ENCODE measurements around the gene PHYKPL. TPM values are rescaled to one million over a fixed set of nuclear protein-coding genes. Genes with fewer than 3 reads are reported as not detected.

The PHYKPL gene
- polyA plus RNA-seq, 6 donors from 2014 or later, result 42.4 to 72.9 (median 53.3) TPM

- Mint-ChIP-seq H3K9me3 (no peaks in the 10 kb centered on the region), H3K4me3 (no peak overlapping the region), H3K4me1 (peaks cover 0 to 3% (median 0%) of the 10 kb centered on the region in 3 donors), H3K27me3 (no peaks in the 10 kb centered on the region), H3K36me3 (no peaks in the 10 kb centered on the region), H3K27ac (no peak overlapping the region)
- no peak for ATAC-seq (ENCODE audit: low read depth in 2 of 2)
- no peak for DNase-seq
Measured at GRCh38 chr5:178170455-178170854, 62.1 kb downstream of the PHYKPL start.

- no peaks in the 10 kb centered on the region for H3K36me3 Mint-ChIP-seq
- H3K27ac Mint-ChIP-seq, result no peak overlapping the region
- H3K27me3 Mint-ChIP-seq, result peaks cover 0 to 14% (median 11%) of the 10 kb centered on the region in 3 donors
- H3K4me1 Mint-ChIP-seq, result peaks cover 8 to 14% (median 12%) of the 10 kb centered on the region in 3 donors
- no peak overlapping the region for H3K4me3 Mint-ChIP-seq
- DNase-seq, result no peak
- ATAC-seq (ENCODE audit: low read depth in 2 of 2), result no peak
- no peaks in the 10 kb centered on the region for H3K9me3 Mint-ChIP-seq
Measured at GRCh38 chr5:178165581-178165980, 67.0 kb downstream of the PHYKPL start.

- Mint-ChIP-seq H3K9me3 (no peaks in the 10 kb centered on the region), H3K27me3 (peaks cover 0 to 14% (median 11%) of the 10 kb centered on the region in 3 donors), H3K36me3 (no peaks in the 10 kb centered on the region), H3K4me3 (peak overlapping the region in 6 of 8 donors; percentile 36 to 81 (median 72)), H3K4me1 (peaks cover 8 to 14% (median 12%) of the 10 kb centered on the region in 3 donors), H3K27ac (peak overlapping the region; percentile 47 to 74 (median 68))
- DNase-seq, result peak; percentile 88
- ATAC-seq (ENCODE audit: low read depth in 2 of 2), result peak; percentile 99
Measured at GRCh38 chr5:178163772-178164735, 68.5 kb downstream of the PHYKPL start.

DNA sequence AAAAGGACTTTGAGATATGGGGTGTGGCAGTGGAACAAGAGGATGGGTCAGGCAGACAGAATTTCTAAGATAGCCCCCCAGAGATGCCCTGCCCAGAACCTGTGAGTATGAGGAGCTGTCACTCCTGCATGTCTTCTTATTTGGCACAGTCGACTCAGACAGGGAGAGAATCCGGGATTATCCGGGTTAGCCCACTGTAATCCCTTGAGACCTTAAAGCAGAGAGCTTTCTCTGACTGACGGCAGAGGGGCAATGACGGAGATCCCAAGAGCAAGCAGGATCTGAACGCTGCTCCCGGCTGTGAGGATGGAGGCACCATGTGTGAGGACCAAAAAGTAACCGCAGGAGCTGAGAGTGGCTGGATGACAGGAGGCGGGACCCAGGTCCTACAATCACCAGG lies 70.1 kb downstream of the PHYKPL start:
- Mint-ChIP-seq H3K27me3 (peaks cover 0 to 14% (median 11%) of the 10 kb centered on the region in 3 donors), H3K9me3 (no peaks in the 10 kb centered on the region), H3K36me3 (no peaks in the 10 kb centered on the region), H3K4me1 (peaks cover 8 to 12% (median 11%) of the 10 kb centered on the region in 3 donors), H3K27ac (peak overlapping the region in 1 of 6 donors; percentile 70), H3K4me3 (peak overlapping the region in 1 of 8 donors; percentile 21)
- ATAC-seq (ENCODE audit: low read depth in 2 of 2), result no peak
- no peak for DNase-seq

GRCh38 chr5:178160176-178160575 lies 72.4 kb downstream of the PHYKPL start:
- Mint-ChIP-seq H3K27me3 (peaks cover 0 to 14% (median 11%) of the 10 kb centered on the region in 3 donors), H3K27ac (peak overlapping the region in 1 of 6 donors; percentile 83), H3K4me3 (peak overlapping the region in 1 of 8 donors; percentile 51), H3K4me1 (peaks cover 8 to 12% (median 11%) of the 10 kb centered on the region in 3 donors), H3K36me3 (no peaks in the 10 kb centered on the region), H3K9me3 (no peaks in the 10 kb centered on the region)
- ATAC-seq (ENCODE audit: low read depth in 2 of 2) (no peak), DNase-seq (no peak)

Other genes with a start within 250 kb of the PHYKPL start
- not detected for gene PROP1, start 236.6 kb downstream of the PHYKPL start, polyA plus RNA-seq (ENCODE audit: low read depth in 6 of 6)
- 10 to 100 TPM in 1 of 6 donors, 1 to 10 TPM in 4, under 1 TPM in 1; 0.63 to 10.1 (median 3.5) TPM for gene N4BP3, start 119.3 kb downstream of the PHYKPL start, polyA plus RNA-seq (ENCODE audit: low read depth in 6 of 6)
- 10 to 100 TPM; 36.2 to 82.3 (median 40.3) TPM for gene RMND5B, start 101.8 kb downstream of the PHYKPL start, polyA plus RNA-seq (ENCODE audit: low read depth in 6 of 6)
- gene NHP2, start 78.9 kb downstream of the PHYKPL start, polyA plus RNA-seq (ENCODE audit: low read depth in 6 of 6), result 100 to 1,000 TPM; 212 to 320 (median 229) TPM
- not detected for gene GMCL2, start 45.4 kb downstream of the PHYKPL start, polyA plus RNA-seq (ENCODE audit: low read depth in 6 of 6)
- 10 to 100 TPM; 33.3 to 65.8 (median 51.7) TPM for gene HNRNPAB, start 28.3 kb downstream of the PHYKPL start, polyA plus RNA-seq (ENCODE audit: low read depth in 6 of 6)